ENCODE measurements around the gene HIVEP1.
"Not testable (repeated sequence)": the region's sequence is repeated elsewhere in the genome, so short reads cannot be mapped to it uniquely, and the experiment has no call there.

HIVEP1 gene

GRCh38 chr6:12150812-12151432, 138.8 kb downstream of the HIVEP1 start:
- H3K4me3 ChIP-seq (ENCODE audit: low read depth, low read length): no peak overlapping the region

GRCh38 chr6:12151433-12151820, 139.3 kb downstream of the HIVEP1 start:
- no peak overlapping the region for H3K4me3 ChIP-seq (ENCODE audit: low read depth, low read length)

DNA sequence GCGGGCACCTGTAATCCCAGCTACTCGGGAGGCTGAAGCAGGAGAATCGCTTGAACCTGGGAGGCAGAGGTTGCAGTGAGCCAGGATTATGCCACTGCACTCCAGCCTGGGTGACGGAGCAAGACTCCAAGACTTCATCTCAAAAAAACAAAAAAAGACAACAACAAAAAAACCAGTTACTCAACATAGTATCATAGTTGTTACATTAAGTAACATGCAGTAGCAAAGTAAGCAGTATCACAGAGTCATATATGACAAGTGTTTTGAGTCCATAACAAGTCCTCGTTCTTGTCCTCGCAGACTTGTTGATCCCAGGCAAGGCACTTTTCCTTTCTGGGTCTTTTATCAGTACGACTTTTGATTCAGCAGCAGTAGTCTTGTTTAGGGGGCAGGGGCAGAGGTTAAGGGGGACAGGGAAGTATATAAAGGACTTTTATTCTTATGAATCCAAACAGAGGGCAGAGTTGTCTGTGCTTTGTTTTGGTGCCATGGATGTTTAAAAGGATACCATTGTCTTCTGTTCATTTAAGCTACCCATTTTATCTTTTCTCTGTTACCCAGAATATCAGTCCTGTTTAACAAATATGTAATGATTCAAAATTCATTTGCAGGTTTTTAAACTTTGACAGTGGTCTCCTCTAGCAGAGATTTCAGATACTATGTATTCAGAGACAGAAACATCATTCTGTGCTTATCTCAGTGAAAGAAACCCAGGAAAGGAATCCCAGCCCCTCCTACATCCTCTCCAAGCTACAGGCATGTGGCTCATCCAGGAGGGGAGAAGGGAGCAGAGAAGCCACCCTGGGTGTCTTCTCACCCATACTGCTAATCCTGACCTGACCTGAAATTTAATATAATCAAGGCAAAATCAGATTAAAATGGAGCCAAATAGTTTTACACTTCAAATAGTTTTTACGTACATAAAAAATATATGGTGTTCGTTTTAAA, 140.2 kb downstream of the HIVEP1 start:
- H3K4me3 ChIP-seq (ENCODE audit: low read depth, low read length): no peak overlapping the region

DNA sequence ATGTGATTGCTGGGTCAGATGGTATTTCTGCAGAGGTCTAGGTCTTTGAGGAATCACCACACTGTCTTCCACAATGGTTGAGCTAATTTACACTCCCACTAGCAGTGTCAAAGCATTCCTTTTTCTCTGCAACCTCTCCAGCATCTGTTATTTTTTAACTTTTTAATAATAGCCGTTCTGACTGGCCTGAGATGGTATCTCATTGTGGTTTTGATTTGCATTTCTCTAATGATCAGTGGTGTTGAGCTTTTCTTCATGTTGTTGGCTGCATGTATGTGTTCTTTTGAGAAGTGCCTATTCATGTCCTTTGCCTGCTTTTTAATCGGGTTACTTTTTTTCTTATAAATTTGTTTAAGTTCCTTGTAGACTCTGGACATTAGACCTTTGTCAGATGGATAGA, 143.7 kb downstream of the HIVEP1 start:
- not testable (repeated sequence) for H3K4me3 ChIP-seq (ENCODE audit: low read depth, low read length)

DNA sequence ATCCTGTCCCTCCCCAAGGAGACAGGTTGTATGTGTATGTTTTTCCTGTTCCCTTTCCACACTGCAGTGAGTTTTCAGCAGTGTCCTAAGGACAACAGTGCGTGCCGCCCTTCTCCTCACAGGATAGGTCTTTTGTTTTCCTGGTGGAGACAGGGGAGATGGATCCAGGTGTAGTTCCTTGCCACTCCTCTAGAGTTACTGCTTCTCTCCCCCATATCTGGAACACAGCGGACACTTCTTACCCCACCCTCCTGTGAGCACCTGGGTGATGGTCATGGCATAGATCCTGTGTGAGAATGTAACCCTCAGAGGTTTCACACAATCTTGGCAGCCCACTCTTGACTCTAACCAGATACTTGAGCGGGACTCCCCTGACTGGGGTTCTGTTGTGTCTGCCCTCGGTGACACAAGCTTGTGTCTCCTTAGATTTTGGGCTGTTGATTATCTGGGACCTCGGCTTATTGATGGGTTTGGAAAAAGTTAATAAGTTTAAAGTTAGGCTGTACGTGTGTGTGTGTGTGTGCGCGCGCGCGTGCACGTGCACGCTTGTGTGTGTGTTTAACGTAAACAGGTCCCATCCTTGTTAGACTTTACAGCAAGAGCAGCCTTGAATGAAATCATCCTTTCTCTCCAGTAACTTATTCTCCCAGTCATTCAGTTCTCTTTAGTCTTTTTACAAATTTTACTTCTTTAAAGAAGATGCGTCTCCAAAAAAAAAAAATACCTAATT, 146.7 kb downstream of the HIVEP1 start:
- H3K4me3 ChIP-seq (ENCODE audit: low read depth, low read length): no peak overlapping the region

DNA sequence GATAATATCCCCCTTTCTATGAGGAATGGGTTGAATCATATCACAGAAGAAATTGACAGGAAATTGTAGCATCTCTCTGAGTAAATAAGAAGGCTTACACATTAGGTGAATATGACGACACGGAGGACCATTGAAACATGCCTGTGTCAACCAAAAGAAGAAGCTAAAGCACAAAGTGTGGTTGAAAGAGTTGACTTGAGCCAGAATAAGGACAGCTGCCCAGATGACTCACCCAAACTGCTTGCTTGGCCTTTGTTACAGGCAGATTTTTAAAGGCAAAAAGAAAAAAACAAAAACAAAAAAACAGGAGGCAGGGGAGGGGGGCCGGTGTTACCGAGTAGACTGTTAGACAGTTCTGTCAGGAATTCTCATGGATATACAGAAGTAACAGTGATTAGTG, 148.2 kb downstream of the HIVEP1 start:
- H3K4me3 ChIP-seq (ENCODE audit: low read depth, low read length): no peak overlapping the region

- H3K4me3 ChIP-seq (ENCODE audit: low read depth, low read length): no peak overlapping the region
Measured at GRCh38 chr6:12162213-12162612, 150.1 kb downstream of the HIVEP1 start.

- no peak overlapping the region for H3K4me3 ChIP-seq (ENCODE audit: low read depth, low read length)
Measured at GRCh38 chr6:12163149-12163548, 151.0 kb downstream of the HIVEP1 start.

- no peak overlapping the region for H3K4me3 ChIP-seq (ENCODE audit: low read depth, low read length)
Measured at GRCh38 chr6:12163744-12164507, 151.8 kb downstream of the HIVEP1 start.

GRCh38 chr6:12164508-12164770, 152.3 kb downstream of the HIVEP1 start:
- H3K4me3 ChIP-seq (ENCODE audit: low read depth, low read length): no peak overlapping the region

DNA sequence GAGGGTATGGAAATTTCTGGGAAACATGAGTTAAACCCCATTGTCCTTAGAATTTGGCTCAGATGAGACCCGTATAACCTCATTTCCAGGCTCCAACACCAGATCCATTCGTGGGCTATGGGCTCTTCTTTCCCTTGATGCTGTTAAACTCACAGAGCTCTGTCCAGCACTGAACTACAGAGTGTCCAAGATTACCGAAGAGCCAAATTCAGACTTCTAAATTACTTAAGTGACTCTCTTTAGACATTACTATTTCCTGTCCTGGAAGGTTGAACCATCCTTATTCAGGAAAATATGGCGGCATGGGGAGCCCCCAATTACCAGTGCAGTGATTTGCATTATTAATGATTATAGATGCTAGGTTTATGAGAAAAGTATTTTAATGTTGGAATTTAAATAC, 153.2 kb downstream of the HIVEP1 start:
- H3K4me3 ChIP-seq (ENCODE audit: low read depth, low read length): no peak overlapping the region

DNA sequence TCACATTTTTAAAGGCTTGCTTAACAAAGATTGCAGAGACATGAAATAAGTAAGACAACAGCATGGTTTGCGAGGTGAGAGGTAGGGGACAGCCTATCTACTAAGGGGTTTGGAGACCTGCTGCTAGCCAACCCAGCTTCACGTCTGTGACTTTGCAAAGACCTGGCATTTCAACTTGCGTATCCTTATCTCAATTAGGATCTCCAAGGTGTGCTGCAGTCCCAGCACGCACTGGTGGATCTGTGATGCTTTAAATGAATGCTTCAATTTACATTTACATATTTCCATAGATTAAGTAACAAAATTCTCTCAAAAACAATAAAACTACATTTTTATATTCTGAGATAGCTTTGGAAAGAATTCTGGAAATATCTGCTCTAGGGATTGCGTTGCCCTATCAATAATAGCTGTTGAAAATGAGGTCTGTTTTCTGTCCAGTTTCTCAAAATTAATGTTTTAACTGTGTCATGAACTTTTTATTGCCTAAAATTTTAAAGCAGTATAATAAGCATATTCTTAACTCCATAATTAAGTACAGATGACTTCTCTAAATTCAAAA, 153.7 kb downstream of the HIVEP1 start:
- H3K4me3 ChIP-seq (ENCODE audit: low read depth, low read length): no peak overlapping the region

- H3K4me3 ChIP-seq (ENCODE audit: low read depth, low read length): no peak overlapping the region
Measured at GRCh38 chr6:12169377-12169776, 157.3 kb downstream of the HIVEP1 start.

GRCh38 chr6:12170351-12171092, 158.4 kb downstream of the HIVEP1 start:
- no peak overlapping the region for H3K4me3 ChIP-seq (ENCODE audit: low read depth, low read length)

DNA sequence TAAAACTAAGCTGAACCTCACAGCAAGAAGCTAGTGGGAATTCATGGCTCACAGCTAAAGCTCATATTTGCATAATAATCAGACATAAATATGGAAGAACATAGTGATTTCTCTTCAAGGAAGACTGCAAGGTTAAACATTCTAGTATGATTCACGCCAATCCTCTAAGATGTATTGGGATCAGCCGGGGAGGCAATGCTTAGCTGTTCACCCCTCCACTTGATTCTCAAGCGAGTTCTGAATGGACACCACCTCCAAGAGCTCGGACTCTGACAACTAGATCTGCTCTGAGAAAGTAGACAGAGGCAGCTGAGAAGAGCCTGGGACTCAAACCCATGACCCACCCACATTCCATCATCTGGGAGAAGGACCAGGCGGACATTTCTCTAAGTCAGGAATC, 159.6 kb downstream of the HIVEP1 start:
- H3K4me3 ChIP-seq (ENCODE audit: low read depth, low read length): no peak overlapping the region

DNA sequence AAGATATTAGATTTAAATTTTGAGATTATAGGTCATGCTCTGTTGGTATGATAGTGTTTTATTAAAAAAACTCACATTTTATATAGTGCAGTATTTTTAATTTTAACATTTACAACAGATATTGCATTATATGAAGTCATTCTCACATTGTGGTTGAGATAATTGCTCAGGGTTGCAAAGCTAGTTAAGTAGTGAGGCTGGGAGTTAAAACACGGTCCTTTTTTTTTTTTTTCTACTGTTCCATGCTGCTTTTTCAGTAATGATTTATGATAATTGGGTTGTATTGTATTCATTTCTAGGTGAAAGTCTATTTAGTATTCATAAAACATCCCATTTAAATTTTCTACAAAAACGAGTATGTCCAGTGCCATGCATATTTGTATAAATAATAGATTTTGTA, 160.5 kb downstream of the HIVEP1 start:
- H3K4me3 ChIP-seq (ENCODE audit: low read depth, low read length): no peak overlapping the region

DNA sequence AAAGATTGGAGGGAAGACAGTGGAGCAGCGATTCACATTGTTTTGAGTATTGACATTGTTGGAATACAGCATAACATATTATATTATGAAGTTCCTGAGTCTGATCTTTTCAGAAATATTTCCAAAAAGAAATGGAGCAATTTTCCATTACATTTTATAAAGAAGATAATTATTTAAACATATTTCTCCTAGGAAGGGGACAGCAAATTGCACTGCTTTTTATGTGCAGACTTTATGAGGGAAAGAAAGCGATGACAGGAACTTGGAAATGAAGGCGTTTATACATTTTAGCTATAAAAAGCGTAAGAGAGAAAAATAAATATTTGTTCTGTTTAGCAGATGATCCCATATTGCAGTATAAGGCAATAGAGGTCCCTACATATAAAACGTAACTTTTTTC, 161.1 kb downstream of the HIVEP1 start:
- no peak overlapping the region for H3K4me3 ChIP-seq (ENCODE audit: low read depth, low read length)

GRCh38 chr6:12173661-12174060, 161.5 kb downstream of the HIVEP1 start:
- no peak overlapping the region for H3K4me3 ChIP-seq (ENCODE audit: low read depth, low read length)

DNA sequence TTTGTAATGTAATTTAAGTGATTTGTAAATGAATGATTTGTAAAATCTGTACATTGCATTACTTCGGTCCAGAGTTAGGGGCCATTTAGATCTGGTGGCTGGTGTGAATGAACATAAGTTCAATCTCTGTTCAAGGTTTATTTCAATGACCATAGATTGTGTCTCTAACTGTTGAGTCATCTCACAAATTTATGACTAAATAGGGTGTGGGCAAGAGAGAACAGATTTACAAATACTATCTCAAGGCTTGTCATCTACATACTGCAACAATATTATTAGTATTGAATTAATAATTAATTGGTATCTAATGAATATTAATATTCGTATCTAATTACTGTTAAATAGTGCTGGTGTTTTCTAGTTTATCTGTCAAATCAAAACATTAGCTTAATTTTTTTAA, 162.8 kb downstream of the HIVEP1 start:
- no peak overlapping the region for H3K4me3 ChIP-seq (ENCODE audit: low read depth, low read length)

GRCh38 chr6:12175626-12176025, 163.5 kb downstream of the HIVEP1 start:
- no peak overlapping the region for H3K4me3 ChIP-seq (ENCODE audit: low read depth, low read length)

Measured in iPS-11a (cell line).